CD14-positive monocyte (primary cell): Measurements from ENCODE around the gene ZNF22. TPM values are rescaled to one million over a fixed set of nuclear protein-coding genes. Genes with fewer than 3 reads are reported as not detected.

Experiments used
- DNase-seq, 3 donors: peaks; one replicate each; pipeline ENCODE4 v3.0.0-alpha.2; 2011 to 2022
- H2AFZ ChIP-seq: 2 replicates; pipeline ENCODE4 v1.6.0; 2012; ENCODE audit warnings: mild to moderate bottlenecking, low read depth, low read length, inconsistent platforms; ENCODE audit not compliant: insufficient read depth, poor library complexity, severe bottlenecking
- H3K27ac ChIP-seq, 2 donors: 1 replicate in 1 of 2; 2 replicates in 1 of 2; pipeline ENCODE4 v1.5.1; 2012 to 2013; ENCODE audit warnings: low read length in 2 of 2, control low read depth in 1 of 2, inconsistent platforms in 1 of 2, low read depth in 1 of 2, mild to moderate bottlenecking in 1 of 2
- H3K27me3 ChIP-seq, 2 donors: one replicate each; pipeline versions ENCODE4 v1.6.0 to v1.6.1; 2011 to 2013; ENCODE audit warnings: low read length in 2 of 2; ENCODE audit not compliant: control insufficient read depth in 2 of 2, insufficient read depth in 2 of 2
- H3K36me3 ChIP-seq, 2 donors: replicated peaks in 1 of 2; 1 replicate in 1 of 2; 2 replicates in 1 of 2; pipeline versions ENCODE4 v1.5.1 to v1.6.1; 2012 to 2013; ENCODE audit warnings: low read length in 2 of 2, control low read depth in 1 of 2, inconsistent platforms in 1 of 2, mild to moderate bottlenecking in 1 of 2; ENCODE audit not compliant: insufficient read depth in 2 of 2, control insufficient read depth in 1 of 2
- H3K4me1 ChIP-seq, 2 donors: 1 replicate in 1 of 2; 2 replicates in 1 of 2; pipeline versions ENCODE4 v1.5.1 to v1.6.1; 2012 to 2013; ENCODE audit warnings: low read length in 2 of 2, control low read depth in 1 of 2, inconsistent platforms in 1 of 2, mild to moderate bottlenecking in 1 of 2, moderate library complexity in 1 of 2; ENCODE audit not compliant: insufficient read depth in 2 of 2, control insufficient read depth in 1 of 2
- H3K4me2 ChIP-seq: replicated peaks from 2 replicates; pipeline ENCODE3; 2012; ENCODE audit warnings: low read length, moderate library complexity, mild to moderate bottlenecking; ENCODE audit not compliant: poor library complexity, severe bottlenecking; ENCODE audit errors: extremely low read depth
- H3K4me3 ChIP-seq, 3 experiments: fragments of 200-600 bp in 1 of 3; sonication (generic) in 1 of 3; replicated peaks in 1 of 3; 1 replicate in 2 of 3; 2 replicates in 1 of 3; pipeline ENCODE4 v1.5.1; 2011 to 2013; ENCODE audit warnings: low read length in 3 of 3, mild to moderate bottlenecking in 3 of 3, control low read depth in 2 of 3, low read depth in 2 of 3, inconsistent platforms in 1 of 3, moderate library complexity in 1 of 3
- H3K79me2 ChIP-seq: 2 replicates; pipeline ENCODE4 v1.6.0; 2012; ENCODE audit warnings: mild to moderate bottlenecking, control low read depth, inconsistent platforms, low read length, moderate library complexity; ENCODE audit not compliant: insufficient read depth
- H3K9ac ChIP-seq: 2 replicates; pipeline ENCODE4 v1.6.0; 2017; ENCODE audit warnings: low read length, mild to moderate bottlenecking; ENCODE audit not compliant: insufficient read depth, poor library complexity, severe bottlenecking
- H3K9me3 ChIP-seq, 2 donors: replicated peaks in 1 of 2; 1 replicate in 1 of 2; 2 replicates in 1 of 2; pipeline versions ENCODE4 v1.5.1 to v1.6.1; 2012 to 2013; ENCODE audit warnings: low read length in 2 of 2, control low read depth in 1 of 2; ENCODE audit not compliant: control insufficient read depth in 1 of 2, insufficient read depth in 1 of 2
- H4K20me1 ChIP-seq: 2 replicates; pipeline ENCODE4 v1.6.0; 2012; ENCODE audit warnings: mild to moderate bottlenecking, low read length, control low read depth, moderate library complexity; ENCODE audit not compliant: insufficient read depth
- H3K27ac Mint-ChIP-seq, 7 donors: one replicate each; pipeline ENCODE4 v1.8.0; 2020; ENCODE audit warnings: mild to moderate bottlenecking in 7 of 7, mixed read lengths in 7 of 7, moderate library complexity in 6 of 7, inconsistent platforms in 2 of 7
- H3K27me3 Mint-ChIP-seq, 3 donors: one replicate each; pipeline ENCODE4 v1.8.0; 2021 to 2022; ENCODE audit warnings: low read depth in 3 of 3, mild to moderate bottlenecking in 3 of 3, mixed read lengths in 3 of 3, moderate library complexity in 3 of 3, inconsistent platforms in 1 of 3
- H3K36me3 Mint-ChIP-seq, 2 donors: one replicate each; pipeline ENCODE4 v1.8.0; 2020; ENCODE audit warnings: mixed read lengths in 2 of 2, inconsistent platforms in 1 of 2, mild to moderate bottlenecking in 1 of 2
- H3K4me1 Mint-ChIP-seq: one replicate; pipeline ENCODE4 v1.8.0; 2020; ENCODE audit warnings: mild to moderate bottlenecking, mixed read lengths
- H3K4me3 Mint-ChIP-seq, 2 donors: one replicate each; pipeline ENCODE4 v1.8.0; 2020; ENCODE audit warnings: mild to moderate bottlenecking in 2 of 2, mixed read lengths in 2 of 2, moderate library complexity in 1 of 2
- H3K9me3 Mint-ChIP-seq, 7 donors: one replicate each; pipeline ENCODE4 v1.8.0; 2020 to 2022; ENCODE audit warnings: mixed read lengths in 7 of 7, mild to moderate bottlenecking in 6 of 7, moderate library complexity in 6 of 7, inconsistent platforms in 2 of 7
- CTCF ChIP-seq: fragments of 200-600 bp; IDR thresholded peaks from one replicate; pipeline ENCODE4 v1.8.0; 2022; ENCODE audit warnings: antibody characterized with exemption, mild to moderate bottlenecking
- WGBS: methylation state at CpG from one replicate; pipeline ENCODE4 v1.1.5; 2013; ENCODE audit warnings: missing lambda C conversion rate; ENCODE audit not compliant: insufficient coverage; 5-methylcytosine and 5-hydroxymethylcytosine counted together
- intact Hi-C, 2 donors: fragments of 100-400 bp; cut with micrococcal nuclease; formaldehyde crosslinking; loops; one replicate each; pipeline versions ENCODE4 v1.15.0 to v1.15.1; 2023
- polyA plus RNA-seq, 3 donors: library from polyadenylated mRNA; depleted of rRNA in 1 of 3; unstranded in 2 of 3; stranded (reverse) in 1 of 3; fragments of 300-500 nt in 2 of 3; fragments of >200 nt in 1 of 3; fragmentation: Illumina TruSeq in 2 of 3; gene quantifications; 1 replicate in 2 of 3; 2 replicates in 1 of 3; pipeline ENCODE4 v1.2.3, GENCODE V29; 2012 to 2021

ZNF22 gene
- polyA plus RNA-seq, 3 donors, result 4.1 to 14.6 (median 10.4) TPM

GRCh38 chr10:44978570-44979280, 22.0 kb upstream of the ZNF22 start, which contains the start of gene DEPP1:
Gene DEPP1 (minus strand): TSS chr10:44978809. CDS start chr10:44978030, 779 bp downstream.
- H3K36me3 Mint-ChIP-seq, result peaks cover 52 to 75% of the 10 kb centered on the region in 2 donors
- H3K4me1 Mint-ChIP-seq, result peaks cover 33% of the 10 kb centered on the region
- no peak for DNase-seq
- peak within 1 kb of the TSS; percentile 15 to 61 for H3K27ac ChIP-seq
- peaks cover 73 to 82% of the 10 kb centered on the region in 2 donors for H3K36me3 ChIP-seq
- H3K4me1 ChIP-seq, result peaks cover 18 to 35% of the 10 kb centered on the region in 2 donors
- H3K9me3 ChIP-seq, result no peaks in the 10 kb centered on the region
- H3K4me2 ChIP-seq, result no peak within 1 kb of the TSS
- peaks cover 73% of the 10 kb centered on the region for H3K79me2 ChIP-seq
- H3K4me3 Mint-ChIP-seq, result peak within 1 kb of the TSS in 1 of 2 donors; percentile 37
- intact Hi-C loops, result no loop called here
- no peak within 1 kb of the TSS for H3K4me3 ChIP-seq
- no peak for TF ChIP-seq CTCF
- peak within 1 kb of the TSS; percentile 27 for H3K9ac ChIP-seq
- H3K27ac Mint-ChIP-seq, result peak within 1 kb of the TSS in 5 of 7 donors; percentile 66 to 83 (median 78)
- 25% methylated on average over 9 of the region's 12 CpGs for WGBS
- H3K27me3 ChIP-seq, result no peaks in the 10 kb centered on the region
- H3K27me3 Mint-ChIP-seq, result no peaks in the 10 kb centered on the region
- H2AFZ ChIP-seq, result no peak within 1 kb of the TSS
- H3K9me3 Mint-ChIP-seq, result no peaks in the 10 kb centered on the region
- H4K20me1 ChIP-seq, result peaks cover 82% of the 10 kb centered on the region

GRCh38 chr10:44979281-44980191, 21.2 kb upstream of the ZNF22 start:
- intact Hi-C loops, result no loop called here
- peaks cover 25% of the 10 kb centered on the region for H3K4me1 Mint-ChIP-seq
- peaks cover 90% of the 10 kb centered on the region for H4K20me1 ChIP-seq
- H3K27me3 Mint-ChIP-seq, result no peaks in the 10 kb centered on the region
- H3K79me2 ChIP-seq, result peaks cover 73% of the 10 kb centered on the region
- no peaks in the 10 kb centered on the region for H3K9me3 ChIP-seq
- peak overlapping the region in 1 of 2 donors; percentile 61 for H3K27ac ChIP-seq
- no peak overlapping the region for H3K9ac ChIP-seq
- peaks cover 81 to 90% of the 10 kb centered on the region in 2 donors for H3K36me3 ChIP-seq
- 95% methylated on average over 13 of the region's 13 CpGs for WGBS
- peaks cover 60 to 83% of the 10 kb centered on the region in 2 donors for H3K36me3 Mint-ChIP-seq
- H3K4me3 ChIP-seq, result no peak overlapping the region
- H3K4me1 ChIP-seq, result peaks cover 10 to 27% of the 10 kb centered on the region in 2 donors
- H3K4me2 ChIP-seq, result no peak overlapping the region
- H3K4me3 Mint-ChIP-seq, result peak overlapping the region in 1 of 2 donors; percentile 37
- H3K9me3 Mint-ChIP-seq, result no peaks in the 10 kb centered on the region
- H3K27ac Mint-ChIP-seq, result peak overlapping the region in 4 of 7 donors; percentile 25 to 63 (median 46)
- no peak for TF ChIP-seq CTCF
- no peak overlapping the region for H2AFZ ChIP-seq
- no peak for DNase-seq
- H3K27me3 ChIP-seq, result no peaks in the 10 kb centered on the region
